HEK293 (cell line): ENCODE results near the gene BUD23.

Experiments used
- CTCF ChIA-PET: fragments of 350-600 bp; formaldehyde crosslinking; extraction: SDS; loops from one replicate; lab custom pipeline; 2021; ENCODE audit warnings: antibody characterized with exemption; lab: Yijun Ruan, JAX
- POLR2A ChIA-PET: fragments of 300-600 bp; formaldehyde crosslinking; extraction: SDS; loops from one replicate; lab custom pipeline; 2020; ENCODE audit warnings: antibody characterized with exemption, inconsistent platforms; lab: Yijun Ruan, JAX
- H3K27ac ChIP-seq: fragments of 200-500 bp; sonication (Bioruptor generic); 2 replicates; pipeline ENCODE4 v1.5.1; 2014; ENCODE audit warnings: low read depth, low read length, control low read depth, inconsistent platforms; ENCODE audit errors: extremely low read depth
- H3K36me3 ChIP-seq, 2 experiments: fragments of 200-500 bp in 1 of 2; sonication (Bioruptor generic) in 1 of 2; 1 replicate in 1 of 2; 2 replicates in 1 of 2; pipeline ENCODE4 v1.5.1; 2014 to 2017; ENCODE audit warnings: inconsistent platforms in 2 of 2, low read length in 2 of 2; ENCODE audit not compliant: control insufficient read depth in 2 of 2, insufficient read depth in 1 of 2
- H3K4me1 ChIP-seq: fragments of 200-500 bp; sonication (Bioruptor generic); 2 replicates; pipeline ENCODE4 v1.5.1; 2014; ENCODE audit warnings: mild to moderate bottlenecking, low read length, inconsistent platforms; ENCODE audit not compliant: control insufficient read depth, insufficient read depth
- H3K4me3 ChIP-seq: 2 replicates; pipeline ENCODE4 v1.5.1; 2011; ENCODE audit warnings: low read depth, mild to moderate bottlenecking, control low read depth, low read length, moderate library complexity
- H3K9me3 ChIP-seq: fragments of 200-500 bp; sonication (Bioruptor generic); 2 replicates; pipeline ENCODE4 v1.5.1; 2014; ENCODE audit warnings: low read depth, low read length, inconsistent platforms; ENCODE audit not compliant: control insufficient read depth, insufficient read depth
- AEBP2 ChIP-seq: fragments of 450-650 bp; formaldehyde crosslinking; IDR thresholded peaks from 2 replicates; pipeline ENCODE4 v1.5.1; 2016; ENCODE audit warnings: missing biosample characterization, missing genetic modification characterization, borderline replicate concordance
- BCL11B ChIP-seq: fragments of 450-650 bp; formaldehyde crosslinking; IDR thresholded peaks from 2 replicates; pipeline ENCODE4 v1.5.1; 2016; ENCODE audit warnings: low read depth, missing biosample characterization, missing genetic modification characterization
- GLIS2 ChIP-seq: fragments of 450-650 bp; formaldehyde crosslinking; IDR thresholded peaks from 2 replicates; pipeline ENCODE4 v1.5.1; 2016; ENCODE audit warnings: missing biosample characterization, missing genetic modification characterization
- HOXD13 ChIP-seq: sonication (generic); formaldehyde crosslinking; IDR thresholded peaks from 2 replicates; pipeline ENCODE4 v1.8.0; 2022; ENCODE audit warnings: missing genetic modification reagents, borderline replicate concordance
- KLF8 ChIP-seq: fragments of 450-650 bp; formaldehyde crosslinking; IDR thresholded peaks from 2 replicates; pipeline ENCODE4 v1.5.1; 2016; ENCODE audit warnings: missing biosample characterization, missing genetic modification characterization
- PBX3 ChIP-seq: sonication (generic); formaldehyde crosslinking; IDR thresholded peaks from 2 replicates; pipeline ENCODE4 v1.8.1; 2022; ENCODE audit warnings: mild to moderate bottlenecking, moderate library complexity, missing genetic modification reagents
- SETDB1 ChIP-seq: IDR thresholded peaks from one replicate; pipeline ENCODE4 v1.6.1; 2017; ENCODE audit warnings: mild to moderate bottlenecking, low read length, moderate library complexity, mixed read lengths; ENCODE audit not compliant: insufficient read length
- ZBTB20 ChIP-seq: fragments of 450-650 bp; formaldehyde crosslinking; IDR thresholded peaks from 2 replicates; pipeline ENCODE4 v1.5.1; 2016; ENCODE audit warnings: missing biosample characterization, missing genetic modification characterization
- ZBTB8A ChIP-seq: fragments of 450-650 bp; formaldehyde crosslinking; IDR thresholded peaks from 2 replicates; pipeline ENCODE4 v1.5.1; 2016; ENCODE audit warnings: missing biosample characterization, missing genetic modification characterization
- ZFP69B ChIP-seq: fragments of 450-650 bp; formaldehyde crosslinking; IDR thresholded peaks from 2 replicates; pipeline ENCODE4 v1.5.1; 2016; ENCODE audit warnings: missing biosample characterization, missing genetic modification characterization
- ZNF121 ChIP-seq: fragments of 450-650 bp; formaldehyde crosslinking; IDR thresholded peaks from 2 replicates; pipeline ENCODE4 v1.5.1; 2016; ENCODE audit warnings: missing biosample characterization, missing genetic modification characterization
- ZNF132 ChIP-seq: fragments of 450-650 bp; formaldehyde crosslinking; IDR thresholded peaks from 2 replicates; pipeline ENCODE4 v1.5.1; 2017; ENCODE audit warnings: missing biosample characterization, missing genetic modification characterization, borderline replicate concordance
- ZNF133 ChIP-seq: fragments of 450-650 bp; formaldehyde crosslinking; IDR thresholded peaks from 2 replicates; pipeline ENCODE4 v1.5.1; 2016; ENCODE audit warnings: missing biosample characterization, missing genetic modification characterization
- ZNF146 ChIP-seq: fragments of 450-650 bp; formaldehyde crosslinking; IDR thresholded peaks from 2 replicates; pipeline ENCODE4 v1.5.1; 2016; ENCODE audit warnings: missing biosample characterization, missing genetic modification characterization
- ZNF221 ChIP-seq: fragments of 450-650 bp; formaldehyde crosslinking; IDR thresholded peaks from 2 replicates; pipeline ENCODE4 v1.5.1; 2017; ENCODE audit warnings: missing biosample characterization, missing genetic modification characterization, borderline replicate concordance
- ZNF280C ChIP-seq: fragments of 450-650 bp; formaldehyde crosslinking; IDR thresholded peaks from 2 replicates; pipeline ENCODE4 v1.5.1; 2016; ENCODE audit warnings: missing biosample characterization, missing genetic modification characterization
- ZNF302 ChIP-seq: fragments of 450-650 bp; formaldehyde crosslinking; IDR thresholded peaks from 2 replicates; pipeline ENCODE4 v1.5.1; 2016; ENCODE audit warnings: missing biosample characterization, missing genetic modification characterization, low read depth
- ZNF513 ChIP-seq: fragments of 450-650 bp; IDR thresholded peaks from 2 replicates; pipeline ENCODE4 v1.5.1; 2018; ENCODE audit warnings: missing biosample characterization, missing genetic modification characterization
- ZNF555 ChIP-seq: fragments of 450-650 bp; formaldehyde crosslinking; conservative IDR thresholded peaks from 2 replicates; pipeline ENCODE4 v1.5.1; 2017; ENCODE audit warnings: missing biosample characterization, mild to moderate bottlenecking, missing genetic modification characterization, inconsistent platforms
- ZNF600 ChIP-seq: fragments of 450-650 bp; formaldehyde crosslinking; IDR thresholded peaks from 2 replicates; pipeline ENCODE4 v1.5.1; 2016; ENCODE audit warnings: missing biosample characterization, missing genetic modification characterization
- ZNF624 ChIP-seq: fragments of 450-650 bp; formaldehyde crosslinking; IDR thresholded peaks from 2 replicates; pipeline ENCODE4 v1.5.1; 2017; ENCODE audit warnings: missing biosample characterization, missing genetic modification characterization
- ZNF639 ChIP-seq: fragments of 450-650 bp; formaldehyde crosslinking; IDR thresholded peaks from 2 replicates; pipeline ENCODE4 v1.5.1; 2016; ENCODE audit warnings: missing biosample characterization, missing genetic modification characterization
- ZNF76 ChIP-seq: fragments of 450-650 bp; formaldehyde crosslinking; IDR thresholded peaks from 2 replicates; pipeline ENCODE4; 2016; ENCODE audit warnings: low read depth, missing biosample characterization, missing genetic modification characterization, borderline replicate concordance
- ZNF837 ChIP-seq: fragments of 450-650 bp; formaldehyde crosslinking; IDR thresholded peaks from 2 replicates; pipeline ENCODE4 v1.5.1; 2016; ENCODE audit warnings: missing biosample characterization, missing genetic modification characterization

BUD23 gene

GRCh38 chr7:73740212-73740611 is 56.8 kb downstream of the BUD23 start:
- Histone ChIP-seq H3K9me3 (no peaks in the 10 kb centered on the region), H3K4me3 (no peak overlapping the region), H3K4me1 (peaks cover 8% of the 10 kb centered on the region), H3K36me3 (peaks cover 0 to 22% of the 10 kb centered on the region in 2 experiments; a peak in 2 of 3 replicates), H3K27ac (no peak overlapping the region)
- ChIA-PET CTCF (interaction anchor here (0.7 to 3.3 kb wide), 3 partner anchors 114 to 660 kb away, joined by 3 to 18 read pairs (median 6); no protein-coding TSS in a partner anchor), POLR2A (interaction anchor here (0.5 to 3.0 kb wide), 3 partner anchors 31 to 116 kb away, joined by 3 to 15 read pairs (median 4); partner anchors contain the start of genes CLDN3 and MLXIPL)
- TF ChIP-seq ZBTB8A (tag by site-specific recombination) (no peak), AEBP2 (tag by site-specific recombination) (no peak), ZNF121 (tag by site-specific recombination) (peak; percentile 90)

- no peak overlapping the region for H3K4me3 ChIP-seq
- no peak for TF ChIP-seq ZNF132
- peaks cover 0 to 19% of the 10 kb centered on the region in 2 experiments; a peak in 2 of 3 replicates for H3K36me3 ChIP-seq
- ChIA-PET CTCF (interaction anchor here (0.6 to 3.3 kb wide), 5 partner anchors 71 to 660 kb away, joined by 3 to 18 read pairs (median 3); no protein-coding TSS in a partner anchor), POLR2A (interaction anchor here (0.5 to 3.0 kb wide), 3 partner anchors 30 to 116 kb away, joined by 3 to 15 read pairs (median 4); partner anchors contain the start of genes CLDN3 and MLXIPL)
- H3K9me3 ChIP-seq: no peaks in the 10 kb centered on the region
- H3K4me1 ChIP-seq: peaks cover 8% of the 10 kb centered on the region
- H3K27ac ChIP-seq: no peak overlapping the region
These were observed 57.4 kb downstream of the BUD23 start for GRCh38 chr7:73740771-73741170.

GRCh38 chr7:73741600-73741999 is 58.2 kb downstream of the BUD23 start:
- ChIA-PET CTCF (interaction anchor here (0.5 to 3.3 kb wide), 4 partner anchors 10 to 664 kb away, joined by 3 to 18 read pairs (median 3); no protein-coding TSS in a partner anchor), POLR2A (no interaction called here)
- peaks cover 0 to 13% of the 10 kb centered on the region in 2 experiments; a peak in 2 of 3 replicates for H3K36me3 ChIP-seq
- H3K27ac ChIP-seq: no peak overlapping the region; the same call in 1 of the 2 replicates
- no peaks in the 10 kb centered on the region for H3K9me3 ChIP-seq
- H3K4me3 ChIP-seq: no peak overlapping the region
- H3K4me1 ChIP-seq: peaks cover 8% of the 10 kb centered on the region
- TF ChIP-seq ZNF837 (tag by site-specific recombination) (no peak), ZBTB20 (tag by site-specific recombination) (no peak), SETDB1 (no peak), ZNF133 (tag by site-specific recombination) (no peak), ZNF555 (tag by site-specific recombination) (no peak), GLIS2 (peak; percentile 63), ZNF639 (tag by site-specific recombination) (peak; percentile 22; the same call in 1 of the 2 replicates), ZFP69B (tag by site-specific recombination) (no peak), ZNF513 (tag by site-specific recombination) (no peak), ZNF76 (tag by site-specific recombination) (no peak), ZNF302 (tag by site-specific recombination) (no peak), HOXD13 (CRISPR knock-in tag) (no peak), ZNF146 (tag by site-specific recombination) (no peak), PBX3 (no peak), KLF8 (tag by site-specific recombination) (peak; percentile 50; the same call in 1 of the 2 replicates), ZNF600 (peak; percentile 96), ZNF221 (tag by site-specific recombination) (no peak), ZNF280C (no peak), BCL11B (no peak), ZNF624 (no peak)
